SK-N-SH (cell line): ENCODE measurements around the gene MFAP3L.

Source experiments
- EZH2phosphoT487 ChIP-seq: fragments of 200-600 bp; sonication (generic); IDR thresholded peaks from 2 replicates; pipeline ENCODE4 v1.6.1; 2017; ENCODE audit warnings: low read depth, mixed run types, mild to moderate bottlenecking, antibody characterized with exemption, moderate library complexity, borderline replicate concordance
- POLR2AphosphoS5 ChIP-seq: IDR thresholded peaks from 2 replicates; pipeline ENCODE4 v1.6.1; 2012; ENCODE audit warnings: low read depth, low read length
- RAD21 ChIP-seq: IDR thresholded peaks from 2 replicates; pipeline ENCODE4 v1.6.1; 2012; ENCODE audit warnings: mild to moderate bottlenecking, low read length
- SIN3A ChIP-seq: IDR thresholded peaks from 2 replicates; pipeline ENCODE4 v1.6.1; 2012; ENCODE audit warnings: low read depth, mild to moderate bottlenecking, low read length, moderate library complexity, borderline replicate concordance

GRCh38 chr4:170001011-170001744 is 25.0 kb downstream of the MFAP3L start:
- TF ChIP-seq POLR2AphosphoS5 = no peak
- no peak for TF ChIP-seq EZH2phosphoT487
- TF ChIP-seq RAD21 = no peak
- no peak for TF ChIP-seq SIN3A
